Skeletal muscle satellite cell (primary cell): ENCODE measurements around the gene IL34.
"Not testable (repeated sequence)": the region's sequence is repeated elsewhere in the genome, so short reads cannot be mapped to it uniquely, and the experiment has no call there.

Source experiments
- H3K27me3 ChIP-seq: 2 replicates; pipeline ENCODE4 v1.7.0; 2013; ENCODE audit warnings: low read length; ENCODE audit not compliant: control insufficient read depth, insufficient read depth
- H3K36me3 ChIP-seq: 2 replicates; pipeline ENCODE4 v1.7.0; 2013; ENCODE audit warnings: mild to moderate bottlenecking, control low read depth, low read length; ENCODE audit not compliant: insufficient read depth
- H3K4me1 ChIP-seq: 2 replicates; pipeline ENCODE4 v1.7.0; 2013; ENCODE audit warnings: low read length; ENCODE audit not compliant: control insufficient read depth, insufficient read depth
- H3K4me2 ChIP-seq: 2 replicates; pipeline ENCODE4 v1.7.0; 2013; ENCODE audit warnings: mild to moderate bottlenecking, low read length
- H3K4me3 ChIP-seq: 2 replicates; pipeline ENCODE4 v1.7.0; 2013; ENCODE audit warnings: low read length
- H3K9ac ChIP-seq: 2 replicates; pipeline ENCODE4 v1.7.0; 2013; ENCODE audit warnings: mild to moderate bottlenecking, low read depth, low read length, moderate library complexity
- H3K9me3 ChIP-seq: replicated peaks from 2 replicates; pipeline ENCODE4 v1.7.0; 2013; ENCODE audit warnings: mild to moderate bottlenecking, control low read depth, low read length

IL34 gene

DNA sequence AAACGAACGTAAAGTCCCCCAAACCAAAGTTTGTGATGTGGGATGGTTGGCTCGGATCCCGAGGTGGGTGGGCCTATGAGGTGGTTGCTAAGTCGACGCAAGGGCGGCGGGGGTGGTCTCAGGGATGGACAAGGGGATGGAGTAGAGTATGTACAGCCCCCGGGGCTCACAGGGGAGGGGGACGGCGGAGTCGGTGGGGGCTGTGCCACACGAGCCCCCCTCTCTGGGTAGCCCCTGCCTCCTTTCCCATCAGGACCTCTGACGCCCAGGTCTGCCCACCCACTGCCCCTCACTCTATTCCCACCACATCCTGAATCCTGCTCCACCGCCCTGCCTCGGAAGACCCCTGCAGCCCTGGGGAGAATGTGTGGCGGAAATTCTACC lies 15.2 kb downstream of the IL34 start:
- no peaks in the 10 kb centered on the region for H3K27me3 ChIP-seq
- H3K4me1 ChIP-seq, result no peaks in the 10 kb centered on the region
- no peaks in the 10 kb centered on the region for H3K9me3 ChIP-seq
- H3K36me3 ChIP-seq, result peaks cover 43% of the 10 kb centered on the region
- H3K9ac ChIP-seq, result no peak overlapping the region
- H3K4me2 ChIP-seq, result no peak overlapping the region
- no peak overlapping the region for H3K4me3 ChIP-seq

DNA sequence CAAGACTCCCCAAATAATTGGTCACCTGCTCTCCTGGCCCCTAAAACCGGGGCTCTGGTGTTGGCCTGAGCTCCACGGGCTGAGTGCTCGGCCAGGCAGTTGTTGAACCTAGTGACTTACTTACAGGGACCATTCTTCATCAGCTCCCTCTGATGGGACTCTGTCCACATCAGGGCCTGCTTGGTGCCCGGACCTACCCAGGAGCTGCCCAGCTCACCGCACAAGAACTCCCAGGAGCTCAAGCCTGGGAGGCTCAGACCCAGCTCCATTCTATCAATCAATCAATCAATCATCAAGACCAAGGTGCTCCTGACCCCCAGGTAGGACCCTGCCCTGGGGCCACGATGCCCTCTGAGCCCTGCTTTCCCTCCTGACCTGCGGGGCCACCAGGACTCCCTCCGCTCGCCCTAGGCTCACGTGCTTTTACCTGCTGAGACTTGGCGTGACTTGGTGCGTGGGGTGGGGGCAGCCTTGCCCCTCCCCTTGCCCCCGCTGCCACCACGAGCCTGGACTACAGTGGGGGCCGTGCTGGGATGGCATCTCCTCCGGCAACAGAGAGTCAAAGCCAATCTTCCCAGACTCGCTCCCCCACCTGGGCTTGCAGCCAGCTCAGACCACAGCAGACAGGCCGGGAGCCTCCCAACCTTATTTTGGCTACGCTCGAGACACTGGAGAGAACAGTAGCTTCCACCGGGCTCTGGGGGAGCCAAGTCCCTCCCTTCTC lies 15.7 kb downstream of the IL34 start:
- Histone ChIP-seq H3K4me2 (no peak overlapping the region), H3K4me3 (no peak overlapping the region), H3K9ac (no peak overlapping the region), H3K4me1 (no peaks in the 10 kb centered on the region), H3K9me3 (no peaks in the 10 kb centered on the region), H3K36me3 (peaks cover 49% of the 10 kb centered on the region), H3K27me3 (no peaks in the 10 kb centered on the region)

DNA sequence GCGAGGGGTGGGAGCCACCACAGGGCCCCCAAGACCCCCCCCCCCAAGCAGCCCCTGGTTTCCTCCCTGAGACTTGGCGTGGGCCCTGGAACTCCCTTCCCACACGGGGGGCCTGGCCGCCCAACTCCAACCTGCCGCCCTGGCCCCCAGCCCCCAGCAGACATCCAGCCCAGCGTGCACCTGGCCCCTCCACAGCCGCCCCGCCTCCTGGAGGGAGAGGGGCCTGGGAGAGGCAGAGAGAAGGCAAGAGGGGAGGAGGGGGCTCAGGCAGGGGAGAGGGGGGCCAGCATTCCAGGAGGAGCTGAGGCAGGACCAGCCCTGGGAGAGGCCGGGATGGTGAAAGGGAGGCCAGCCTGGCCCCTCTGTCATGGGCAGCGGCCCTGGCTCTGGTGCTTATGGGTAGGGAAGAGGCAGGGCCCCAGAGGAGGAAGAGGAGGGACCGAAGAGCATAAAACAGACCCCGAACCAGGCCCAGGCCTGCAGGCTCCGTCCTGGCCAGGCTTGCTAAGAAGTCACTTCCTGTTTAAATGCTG lies 16.7 kb downstream of the IL34 start:
- Histone ChIP-seq H3K36me3 (peaks cover 57% of the 10 kb centered on the region), H3K4me1 (no peaks in the 10 kb centered on the region)

DNA sequence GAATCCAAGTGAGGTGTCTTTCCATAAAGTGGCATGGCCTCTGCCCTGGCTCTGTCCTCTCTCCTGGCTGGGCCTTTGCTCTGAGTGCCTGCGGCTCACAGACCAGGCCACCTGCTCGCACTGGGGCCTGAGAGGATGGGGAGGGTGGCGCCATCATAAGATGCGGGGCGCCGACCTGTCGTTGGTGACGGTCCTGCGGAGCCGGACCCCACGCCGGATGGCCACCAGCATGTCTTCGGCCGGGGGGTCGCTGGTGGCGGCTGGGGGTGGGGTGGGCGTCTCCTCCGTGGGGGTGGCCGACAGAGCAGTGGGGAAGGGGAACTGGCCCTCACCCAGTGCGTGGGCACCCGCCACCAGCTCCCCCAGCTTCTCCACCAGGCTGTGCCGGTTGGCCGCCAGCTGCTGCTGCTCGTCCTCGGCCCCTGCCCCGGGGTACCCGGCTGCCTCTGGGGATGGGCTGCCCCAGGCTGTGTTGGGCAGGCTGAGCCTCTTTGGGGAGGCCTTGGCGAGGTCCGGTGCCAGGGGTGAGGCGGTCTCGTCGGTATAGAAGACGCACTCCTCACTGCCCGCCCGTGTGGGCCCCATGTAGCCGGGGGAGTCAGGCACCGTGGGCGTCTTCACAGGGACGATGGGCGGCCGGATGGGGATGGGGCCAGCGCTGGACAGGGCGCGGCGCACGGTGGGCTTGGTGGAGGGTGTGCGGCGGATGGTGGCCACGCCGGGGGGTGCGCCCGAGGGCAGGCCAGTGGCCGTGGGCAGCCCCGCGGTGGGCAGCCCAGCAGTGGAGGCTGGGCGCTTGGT lies 17.4 kb downstream of the IL34 start:
- peaks cover 63% of the 10 kb centered on the region for H3K36me3 ChIP-seq
- no peak overlapping the region for H3K9ac ChIP-seq
- no peaks in the 10 kb centered on the region for H3K27me3 ChIP-seq
- no peaks in the 10 kb centered on the region for H3K4me1 ChIP-seq
- H3K4me2 ChIP-seq, result no peak overlapping the region
- no peaks in the 10 kb centered on the region for H3K9me3 ChIP-seq
- H3K4me3 ChIP-seq, result no peak overlapping the region

More for the DNA sequence above, 16.7 kb downstream of the IL34 start:
- no peaks in the 10 kb centered on the region for H3K27me3 ChIP-seq
- no peak overlapping the region for H3K4me3 ChIP-seq
- no peaks in the 10 kb centered on the region for H3K9me3 ChIP-seq
- H3K4me2 ChIP-seq, result no peak overlapping the region
- H3K9ac ChIP-seq, result no peak overlapping the region

DNA sequence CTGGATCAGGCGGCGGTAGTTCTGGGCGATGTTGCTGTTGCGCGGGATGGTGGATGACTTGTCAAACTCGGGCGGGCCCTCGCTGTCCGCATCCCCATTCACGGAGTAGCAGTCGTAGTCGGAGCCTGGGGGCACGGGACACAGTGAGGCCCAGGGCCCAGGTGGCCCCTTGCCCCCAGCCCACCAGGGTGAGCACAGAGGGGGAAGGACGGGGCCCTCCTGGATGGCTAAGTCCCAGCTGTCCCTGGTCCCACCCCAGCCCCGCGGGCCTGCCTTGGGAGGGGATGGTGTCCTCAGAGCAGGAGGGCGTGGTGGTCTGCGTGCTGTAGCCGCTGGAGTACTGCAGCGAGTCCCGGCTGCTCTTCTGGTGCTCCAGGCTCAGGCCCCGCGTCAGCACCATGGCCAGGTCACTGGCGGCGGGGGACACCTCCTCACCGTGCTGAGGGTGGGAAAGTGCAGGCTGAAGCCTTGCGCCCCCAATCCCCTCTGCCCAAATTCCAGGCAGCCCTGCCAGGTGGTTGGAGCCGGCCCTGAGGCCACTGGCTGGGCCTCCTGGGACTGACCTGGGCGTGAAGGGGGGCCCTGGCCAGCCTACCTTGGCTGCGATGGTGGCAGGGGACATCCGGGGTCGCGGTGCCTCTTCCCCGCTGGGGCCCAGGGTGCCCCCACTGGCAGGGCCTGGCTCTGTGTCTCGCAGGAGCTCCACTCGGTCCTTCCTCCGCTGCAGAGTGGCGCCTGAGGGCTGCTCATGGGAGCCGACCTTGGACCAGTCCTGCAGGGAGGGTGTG lies 18.2 kb downstream of the IL34 start:
- H3K9me3 ChIP-seq, result no peaks in the 10 kb centered on the region
- H3K4me3 ChIP-seq, result no peak overlapping the region
- H3K36me3 ChIP-seq, result peaks cover 70% of the 10 kb centered on the region
- H3K9ac ChIP-seq, result no peak overlapping the region
- no peaks in the 10 kb centered on the region for H3K27me3 ChIP-seq
- no peaks in the 10 kb centered on the region for H3K4me1 ChIP-seq
- H3K4me2 ChIP-seq, result no peak overlapping the region

DNA sequence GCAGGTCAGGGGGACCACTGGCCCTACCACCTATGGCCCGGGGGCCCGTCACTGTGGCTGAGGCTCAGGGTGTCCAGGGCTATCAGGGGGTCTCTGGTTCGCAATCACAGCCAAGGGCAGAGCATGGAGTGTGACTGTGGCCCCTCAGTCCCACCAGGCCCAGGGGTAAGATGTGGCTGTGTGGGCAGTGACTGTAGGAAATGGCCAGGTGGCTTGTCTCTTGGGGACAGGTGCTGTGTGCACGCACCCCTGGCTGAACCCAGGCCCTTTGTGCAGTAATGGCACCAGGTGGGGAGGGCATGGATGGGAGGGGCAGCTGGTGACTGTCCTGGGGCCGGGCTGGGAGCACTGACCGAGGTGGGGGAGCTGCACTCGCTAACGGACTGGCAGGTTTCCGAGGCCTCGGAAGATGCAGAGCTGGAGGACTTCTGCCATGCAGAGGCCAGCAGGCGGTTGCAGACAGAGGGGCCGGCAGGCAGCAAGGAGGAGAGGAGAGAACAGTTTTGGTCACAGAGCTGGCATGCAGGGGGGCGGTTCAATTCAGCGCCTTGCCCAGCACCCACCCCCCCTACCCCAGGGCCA lies 18.8 kb downstream of the IL34 start:
- no peak overlapping the region for H3K4me2 ChIP-seq
- H3K4me3 ChIP-seq, result no peak overlapping the region
- no peaks in the 10 kb centered on the region for H3K27me3 ChIP-seq
- H3K4me1 ChIP-seq, result no peaks in the 10 kb centered on the region
- H3K9me3 ChIP-seq, result no peaks in the 10 kb centered on the region
- H3K9ac ChIP-seq, result no peak overlapping the region
- H3K36me3 ChIP-seq, result peaks cover 73% of the 10 kb centered on the region

DNA sequence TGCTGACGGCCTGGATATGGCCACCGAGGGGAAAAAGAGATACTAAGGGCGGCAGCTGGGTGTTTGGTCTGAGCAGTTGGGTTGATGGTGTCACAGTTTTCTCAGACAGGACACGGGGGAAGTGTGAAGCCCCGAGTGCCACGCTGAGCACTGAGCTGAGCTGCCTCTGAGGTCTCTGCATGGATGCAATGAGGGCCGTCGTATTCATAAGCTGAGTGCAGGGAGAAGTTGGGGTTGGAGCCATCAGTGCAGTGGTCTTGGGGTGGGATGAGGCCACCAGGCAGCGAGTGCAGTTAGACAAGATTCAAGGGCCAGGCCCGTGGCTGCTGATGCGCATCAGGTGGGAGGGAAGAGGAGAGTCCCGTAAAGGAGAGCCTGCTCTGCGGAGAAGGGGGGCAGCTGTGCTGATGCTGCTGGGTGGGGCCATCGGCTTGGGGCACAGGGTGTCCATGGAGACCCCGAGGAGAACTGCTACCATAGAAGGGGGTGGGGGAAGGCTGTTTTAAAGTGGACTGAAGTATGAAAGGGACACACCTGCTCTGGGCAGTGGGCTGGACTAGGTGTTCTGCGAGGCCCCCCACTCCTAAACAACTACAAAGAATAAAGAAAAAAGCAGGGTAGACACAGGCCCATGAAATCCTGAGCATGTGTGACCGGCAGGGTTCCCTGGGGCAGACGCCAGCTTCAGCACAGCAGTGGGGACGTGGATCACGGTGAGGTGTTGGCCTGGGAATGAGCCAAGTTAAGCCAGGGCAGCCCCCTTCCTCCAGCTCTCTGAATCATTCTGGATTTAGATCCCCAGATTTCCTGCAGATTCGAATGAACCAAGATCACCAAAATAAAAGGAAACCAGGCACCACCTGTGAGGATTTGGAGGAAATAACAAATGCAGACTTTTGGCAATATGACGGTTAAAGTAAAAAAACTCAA lies 19.7 kb downstream of the IL34 start:
- no peaks in the 10 kb centered on the region for H3K4me1 ChIP-seq
- no peak overlapping the region for H3K4me3 ChIP-seq
- peaks cover 81% of the 10 kb centered on the region for H3K36me3 ChIP-seq
- H3K9me3 ChIP-seq, result no peaks in the 10 kb centered on the region
- H3K27me3 ChIP-seq, result no peaks in the 10 kb centered on the region
- no peak overlapping the region for H3K9ac ChIP-seq
- H3K4me2 ChIP-seq, result no peak overlapping the region

DNA sequence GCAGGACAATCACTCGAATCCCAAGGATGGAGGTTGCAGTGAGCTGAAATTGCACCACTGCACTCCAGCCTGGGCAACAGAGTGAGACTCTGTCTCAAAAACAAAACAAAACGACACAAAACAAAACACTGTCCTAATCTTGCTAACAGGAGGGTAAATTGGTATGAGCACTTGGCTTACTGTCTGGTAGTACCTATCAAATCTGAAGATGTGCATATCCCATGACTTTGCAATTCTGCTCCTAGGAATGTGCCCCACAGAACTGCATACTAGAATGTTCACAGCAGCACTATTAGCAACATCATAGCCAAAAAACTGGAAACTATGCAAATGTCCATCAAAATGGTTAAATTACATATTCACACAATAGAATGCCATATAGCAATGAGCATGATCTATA lies 23.8 kb downstream of the IL34 start:
- no peak overlapping the region for H3K4me3 ChIP-seq
- no peak overlapping the region for H3K9ac ChIP-seq
- H3K4me2 ChIP-seq, result no peak overlapping the region
- peaks cover 92% of the 10 kb centered on the region for H3K36me3 ChIP-seq
- H3K27me3 ChIP-seq, result no peaks in the 10 kb centered on the region
- no peaks in the 10 kb centered on the region for H3K4me1 ChIP-seq
- no peaks in the 10 kb centered on the region for H3K9me3 ChIP-seq

DNA sequence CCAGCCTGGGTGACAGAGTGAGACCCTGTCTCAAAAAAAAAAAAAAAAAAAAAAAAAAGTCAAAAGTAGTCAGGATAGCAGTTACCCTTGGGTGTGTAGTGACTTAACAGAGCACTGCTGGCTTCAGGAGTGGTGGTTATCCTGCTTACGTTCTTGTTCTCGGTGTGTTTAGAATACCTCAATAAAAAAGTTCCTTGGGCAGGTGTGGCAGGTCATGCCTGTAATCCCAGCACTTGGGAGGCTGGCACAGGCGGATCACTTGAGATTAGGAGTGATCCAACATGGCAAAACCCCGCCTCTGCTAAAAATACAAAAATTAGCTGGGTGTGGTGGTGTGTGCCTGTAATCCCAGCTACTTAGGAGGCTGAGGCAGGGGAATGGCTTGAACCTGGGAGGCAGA lies 24.6 kb downstream of the IL34 start:
- not testable (repeated sequence) for H3K9ac ChIP-seq, H3K4me1 ChIP-seq, H3K9me3 ChIP-seq, H3K4me2 ChIP-seq, H3K27me3 ChIP-seq, H3K4me3 ChIP-seq
- H3K36me3 ChIP-seq, result peaks cover 89% of the 10 kb centered on the region

DNA sequence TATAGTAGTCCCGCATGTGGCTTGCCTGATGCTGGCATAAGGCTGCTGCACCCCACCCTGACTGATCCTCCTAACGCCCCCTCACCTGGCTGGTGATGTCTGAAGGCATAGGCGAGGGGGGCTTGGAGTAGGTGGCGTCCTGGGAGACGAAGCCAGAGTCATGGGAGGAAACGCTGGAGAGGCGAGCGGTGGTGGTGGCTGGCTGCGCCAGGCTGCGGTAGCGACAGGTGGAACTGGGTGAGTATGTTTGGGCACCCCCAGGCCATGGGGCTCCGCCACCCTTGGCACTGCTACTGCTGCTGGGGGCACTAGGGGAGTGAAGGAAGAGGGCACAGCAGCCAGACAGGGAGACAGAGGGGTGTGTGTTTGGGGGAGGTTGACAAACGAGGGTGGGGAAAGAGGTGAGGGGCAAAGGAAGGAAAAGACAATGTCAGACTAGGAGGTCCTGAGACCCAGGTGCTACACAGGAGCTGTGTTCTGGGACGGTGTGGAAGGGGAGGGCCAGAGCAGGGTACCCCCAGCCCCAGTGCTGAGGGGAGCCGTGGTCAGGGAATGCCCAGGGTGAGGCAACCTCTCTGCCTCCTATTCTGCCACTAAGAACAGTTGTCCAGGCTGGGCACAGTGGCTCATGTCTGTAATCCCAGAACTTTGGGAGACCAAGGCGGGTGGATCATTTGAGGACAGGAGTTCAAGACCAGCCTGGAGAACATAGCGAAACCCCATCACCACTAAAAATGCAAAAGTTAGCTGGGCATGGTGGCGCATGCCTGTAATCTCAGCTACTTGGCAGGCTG lies 28.1 kb downstream of the IL34 start:
- no peak overlapping the region for H3K4me2 ChIP-seq
- no peak overlapping the region for H3K4me3 ChIP-seq
- H3K9ac ChIP-seq, result no peak overlapping the region
- H3K9me3 ChIP-seq, result no peaks in the 10 kb centered on the region
- no peaks in the 10 kb centered on the region for H3K4me1 ChIP-seq
- peaks cover 91% of the 10 kb centered on the region for H3K36me3 ChIP-seq
- H3K27me3 ChIP-seq, result no peaks in the 10 kb centered on the region
